Common myeloid progenitor, CD34-positive (primary cell): ENCODE results near the gene CMTM8.

ENCODE experiments used
- CTCF ChIA-PET: fragments of 350-600 bp; sonication (Branson Sonifier 250); formaldehyde crosslinking; loops from one replicate; lab custom pipeline; 2021; ENCODE audit warnings: antibody characterized with exemption; lab: Charles Lee
- POLR2A ChIA-PET: fragments of 350-600 bp; sonication (Branson Sonifier 250); formaldehyde crosslinking; loops from one replicate; lab custom pipeline; 2021; ENCODE audit warnings: antibody characterized with exemption; lab: Charles Lee
- DNase-seq, 3 donors: peaks; one replicate each; pipeline versions ENCODE4 v3.0.0 to v3.0.0-alpha.2; 2013
- H3K27ac ChIP-seq, 2 experiments: 1 replicate in 1 of 2; 2 replicates in 1 of 2; pipeline ENCODE4 v1.7.0; 2013; ENCODE audit warnings: inconsistent platforms in 2 of 2, low read length in 2 of 2, mild to moderate bottlenecking in 2 of 2, low read depth in 1 of 2, moderate library complexity in 1 of 2; ENCODE audit not compliant: severe bottlenecking in 2 of 2, insufficient read depth in 1 of 2, poor library complexity in 1 of 2
- H3K27me3 ChIP-seq, 5 experiments: replicated peaks in 2 of 5; 1 replicate in 3 of 5; 2 replicates in 2 of 5; pipeline versions ENCODE4 v1.6.1 to v1.7.0; 2013; ENCODE audit warnings: low read length in 4 of 5, mild to moderate bottlenecking in 2 of 5, moderate library complexity in 2 of 5, inconsistent platforms in 1 of 5; ENCODE audit not compliant: insufficient read depth in 5 of 5, control insufficient read depth in 4 of 5
- H3K36me3 ChIP-seq, 4 experiments: 1 replicate in 2 of 4; 2 replicates in 2 of 4; pipeline versions ENCODE4 v1.6.1 to v1.7.0; 2013; ENCODE audit warnings: low read length in 3 of 4, control low read depth in 1 of 4, mild to moderate bottlenecking in 1 of 4; ENCODE audit not compliant: control insufficient read depth in 4 of 4, insufficient read depth in 4 of 4
- H3K4me1 ChIP-seq, 4 experiments: 1 replicate in 3 of 4; 2 replicates in 1 of 4; pipeline versions ENCODE4 v1.6.1 to v1.7.1; 2013; ENCODE audit warnings: low read length in 3 of 4, mild to moderate bottlenecking in 3 of 4, control low read depth in 1 of 4, inconsistent platforms in 1 of 4, moderate library complexity in 1 of 4; ENCODE audit not compliant: control insufficient read depth in 4 of 4, insufficient read depth in 4 of 4; ENCODE audit errors: control extremely low read depth in 1 of 4
- H3K4me3 ChIP-seq, 7 experiments: 1 replicate in 4 of 7; 2 replicates in 3 of 7; pipeline versions ENCODE4 v1.5.1 to v1.7.0; 2013; ENCODE audit warnings: mild to moderate bottlenecking in 7 of 7, low read length in 6 of 7, moderate library complexity in 6 of 7, inconsistent platforms in 2 of 7, low read depth in 2 of 7, control low read depth in 1 of 7; ENCODE audit not compliant: insufficient read depth in 4 of 7, control insufficient read depth in 1 of 7; ENCODE audit errors: extremely low read depth in 1 of 7
- H3K9me3 ChIP-seq, 5 experiments: 1 replicate in 4 of 5; 2 replicates in 1 of 5; pipeline versions ENCODE4 v1.6.1 to v1.7.1; 2013; ENCODE audit warnings: low read length in 4 of 5, mild to moderate bottlenecking in 2 of 5, inconsistent platforms in 1 of 5, low read depth in 1 of 5, moderate library complexity in 1 of 5; ENCODE audit not compliant: control insufficient read depth in 4 of 5, insufficient read depth in 2 of 5; ENCODE audit errors: control extremely low read depth in 1 of 5
- WGBS: methylation state at CpG from one replicate; pipeline ENCODE4 v1.1.5; 2013; ENCODE audit not compliant: insufficient coverage; 5-methylcytosine and 5-hydroxymethylcytosine counted together

CMTM8 gene

GRCh38 chr3:32412887-32413286 is 174.4 kb downstream of the CMTM8 start:
- Histone ChIP-seq H3K4me1 (peaks cover 15 to 55% (median 32%) of the 10 kb centered on the region in 4 experiments), H3K36me3 (peaks cover 0 to 31% (median 0%) of the 10 kb centered on the region in 4 experiments), H3K9me3 (no peaks in the 10 kb centered on the region), H3K27me3 (no peaks in the 10 kb centered on the region), H3K27ac (no peak overlapping the region), H3K4me3 (no peak overlapping the region)
- CTCF ChIA-PET = interaction anchor here (1.1 to 4.8 kb wide), 5 partner anchors 9 to 57 kb away, joined by 3 to 30 read pairs (median 5); no protein-coding TSS in a partner anchor
- WGBS = 100% methylated on average over 1 of the region's 3 CpGs
- peak in 2 of 3 donors; percentile 57 for DNase-seq
- POLR2A ChIA-PET = no interaction called here

GRCh38 chr3:32413845-32414521 is 175.5 kb downstream of the CMTM8 start:
- Histone ChIP-seq H3K36me3 (peaks cover 0 to 25% (median 0%) of the 10 kb centered on the region in 4 experiments), H3K4me1 (peaks cover 17 to 56% (median 31%) of the 10 kb centered on the region in 4 experiments), H3K4me3 (peak overlapping the region in 1 of 7 experiments; percentile 58), H3K27me3 (no peaks in the 10 kb centered on the region), H3K9me3 (no peaks in the 10 kb centered on the region), H3K27ac (peak overlapping the region in 1 of 2 experiments; percentile 57)
- ChIA-PET CTCF (interaction anchor here (0.9 to 4.8 kb wide), 11 partner anchors 10 to 56 kb away, joined by 3 to 30 read pairs (median 3); no protein-coding TSS in a partner anchor), POLR2A (no interaction called here)
- WGBS = over 99% methylated on average over 10 of the region's 10 CpGs
- DNase-seq = no peak

GRCh38 chr3:32414522-32415202 is 176.2 kb downstream of the CMTM8 start:
- ChIA-PET CTCF (interaction anchor here (0.6 to 4.8 kb wide), 12 partner anchors 8 to 64 kb away, joined by 3 to 30 read pairs (median 4); no protein-coding TSS in a partner anchor), POLR2A (no interaction called here)
- H3K4me1 ChIP-seq = peaks cover 20 to 59% (median 35%) of the 10 kb centered on the region in 4 experiments
- H3K27ac ChIP-seq = peak overlapping the region in 1 of 2 experiments; percentile 57
- H3K36me3 ChIP-seq = peaks cover 0 to 22% (median 0%) of the 10 kb centered on the region in 4 experiments
- no peaks in the 10 kb centered on the region for H3K27me3 ChIP-seq
- 31% methylated on average over 4 of the region's 6 CpGs for WGBS
- no peaks in the 10 kb centered on the region for H3K9me3 ChIP-seq
- peak overlapping the region in 2 of 7 experiments; percentile 45 to 58 for H3K4me3 ChIP-seq
- DNase-seq = peak in 2 of 3 donors; percentile 69 to 72

- Histone ChIP-seq H3K9me3 (no peaks in the 10 kb centered on the region), H3K36me3 (peaks cover 0 to 8% (median 0%) of the 10 kb centered on the region in 4 experiments), H3K4me3 (peak overlapping the region in 2 of 7 experiments; percentile 24 to 49), H3K27ac (peak overlapping the region; percentile 42 to 79), H3K4me1 (peaks cover 26 to 79% (median 59%) of the 10 kb centered on the region in 4 experiments), H3K27me3 (no peaks in the 10 kb centered on the region)
- CTCF ChIA-PET = interaction anchor here (0.7 to 8.7 kb wide), 9 partner anchors 9 to 49 kb away, joined by 3 to 51 read pairs (median 4); no protein-coding TSS in a partner anchor
- POLR2A ChIA-PET = interaction anchor here (1.0 to 1.1 kb wide), 2 partner anchors 9 to 15 kb away, joined by 3 to 4 read pairs; no protein-coding TSS in a partner anchor
- 57% methylated on average over 1 of the region's 2 CpGs for WGBS
- DNase-seq = peak in 2 of 3 donors; percentile 59 to 66
Observed at GRCh38 chr3:32419742-32420125, 181.3 kb downstream of the CMTM8 start.
